ENCODE results near the gene KAT5. TPM values are rescaled to one million over a fixed set of nuclear protein-coding genes. Genes with fewer than 3 reads are reported as not detected.

The KAT5 gene
- total RNA-seq (2022; extraction: Qiagen RNA extraction): 41.2 to 52.5 TPM (median 50.4 TPM) in 5 replicates

DNA sequence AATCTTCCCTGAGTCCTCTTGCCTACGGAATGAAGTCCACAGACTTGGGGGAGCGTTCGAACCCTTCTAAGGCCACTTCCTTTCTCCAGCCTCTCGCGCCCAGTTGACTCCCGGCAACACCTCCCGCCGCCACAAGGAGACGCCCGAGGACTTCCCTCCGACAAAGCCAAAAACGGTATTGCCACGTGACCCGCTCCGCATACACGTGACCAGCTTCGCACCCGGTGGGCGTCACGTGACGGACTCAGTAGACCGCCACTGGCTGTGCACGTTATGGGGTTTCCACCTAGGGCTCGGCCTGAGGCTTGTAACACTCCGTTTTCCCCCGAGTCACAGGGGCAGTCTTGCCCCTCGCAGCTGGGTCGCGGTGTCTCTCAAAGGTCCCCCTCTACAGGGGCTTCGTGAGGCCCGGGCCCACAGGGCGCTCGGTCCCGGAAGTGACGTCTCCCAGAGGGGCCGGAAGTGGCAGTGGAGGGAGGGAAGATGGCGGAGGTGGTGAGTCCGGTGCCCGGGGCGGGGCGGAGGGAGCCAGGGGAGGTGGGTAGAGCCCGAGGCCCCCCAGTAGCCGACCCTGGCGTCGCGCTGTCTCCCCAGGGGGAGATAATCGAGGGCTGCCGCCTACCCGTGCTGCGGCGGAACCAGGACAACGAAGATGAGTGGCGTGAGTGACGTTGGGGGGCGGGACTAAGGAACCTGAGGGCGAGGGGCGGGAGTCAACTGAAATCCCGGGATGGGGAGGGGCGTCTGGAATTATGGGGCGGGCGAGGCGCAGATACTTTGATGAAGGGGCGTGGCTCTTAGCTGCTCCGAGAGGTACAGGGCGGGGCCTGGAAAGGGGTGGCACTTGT is at the start of gene KAT5:
TSS of gene KAT5 (plus strand) at position 468 of the 848 bp plus-strand sequence. CDS start at position 484, 16 bp downstream.

GRCh38 chr11:65662799-65663638 is 49.0 kb upstream of the KAT5 start, which contains the start of gene RELA:
TSS of gene RELA (minus strand) at chr11:65662916. CDS start at chr11:65662832, 84 bp downstream.

DNA sequence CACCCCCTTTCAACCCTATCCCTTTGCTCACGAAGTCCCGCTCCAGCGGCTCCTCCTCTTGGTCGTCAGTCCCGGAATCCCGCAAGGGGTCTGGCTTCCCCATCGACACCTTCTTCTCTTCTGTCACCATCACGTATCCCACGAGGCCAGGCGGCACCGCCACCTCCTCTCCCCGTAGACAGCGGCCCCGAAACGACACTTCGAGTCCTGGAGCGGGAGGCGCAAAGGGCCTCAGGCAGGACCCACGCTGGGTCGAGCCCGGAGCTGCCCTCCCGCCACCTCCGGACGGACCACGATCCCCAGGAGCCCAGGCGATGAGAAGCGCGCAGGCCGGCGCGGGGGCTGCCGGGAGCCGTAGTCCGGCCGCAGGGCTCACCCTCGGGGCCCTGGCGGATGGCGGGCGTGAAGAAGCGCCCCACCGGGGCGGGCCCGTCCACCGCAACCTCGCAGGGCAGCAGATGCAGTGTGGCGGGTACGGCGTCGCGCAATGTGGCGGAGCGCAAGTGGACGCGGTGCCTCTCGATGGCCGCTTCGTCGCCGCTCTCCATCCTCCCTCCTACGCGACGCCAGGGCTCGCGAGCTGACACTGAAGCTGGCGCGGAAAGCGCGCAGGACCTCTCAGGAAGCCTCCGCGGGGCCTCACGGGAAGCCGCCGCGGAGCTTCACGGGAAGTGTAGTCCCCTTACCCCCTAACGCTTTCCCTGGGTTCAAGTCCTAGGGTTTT is 8.3 kb downstream of the KAT5 start, which contains the start of gene RNASEH2C:
TSS of gene RNASEH2C (minus strand) at position 588 of the 724 bp plus-strand sequence. CDS start at position 548, 40 bp downstream.

Other genes with a start within 250 kb of the KAT5 start
- gene MALAT1, start 213.2 kb upstream of the KAT5 start, total RNA-seq (2022; extraction: Qiagen RNA extraction): 48.1 to 87.2 TPM (median 67.9 TPM) in 5 replicates
- 50.9 to 60.4 TPM (median 56.0 TPM) in 5 replicates for gene SCYL1, start 187.2 kb upstream of the KAT5 start, total RNA-seq (2022; extraction: Qiagen RNA extraction)
- 83.4 to 114 TPM (median 105 TPM) in 5 replicates for gene LTBP3, start 153.9 kb upstream of the KAT5 start, total RNA-seq (2022; extraction: Qiagen RNA extraction)
- 71.2 to 74.6 TPM (median 73.7 TPM) in 5 replicates for gene ZNRD2, start 141.8 kb upstream of the KAT5 start, total RNA-seq (2022; extraction: Qiagen RNA extraction)
- 22.8 to 49.9 TPM (median 46.2 TPM) in 5 replicates for gene FAM89B, start 139.7 kb upstream of the KAT5 start, total RNA-seq (2022; extraction: Qiagen RNA extraction)
- gene EHBP1L1, start 136.2 kb upstream of the KAT5 start, total RNA-seq (2022; extraction: Qiagen RNA extraction): 26.1 to 36.0 TPM (median 34.5 TPM) in 5 replicates
- gene KCNK7, start 116.5 kb upstream of the KAT5 start, total RNA-seq (2022; extraction: Qiagen RNA extraction): 0.08 to 0.93 TPM (median 0.78 TPM) in 5 replicates
- 40.5 to 47.5 TPM (median 45.0 TPM) in 5 replicates for gene MAP3K11, start 98.0 kb upstream of the KAT5 start, total RNA-seq (2022; extraction: Qiagen RNA extraction)
- 31.4 to 36.0 TPM (median 32.1 TPM) in 5 replicates for gene PCNX3, start 96.5 kb upstream of the KAT5 start, total RNA-seq (2022; extraction: Qiagen RNA extraction)
- 12.9 to 19.7 TPM (median 16.4 TPM) in 5 replicates for gene SIPA1, start 74.2 kb upstream of the KAT5 start, total RNA-seq (2022; extraction: Qiagen RNA extraction)
- 66.4 to 76.8 TPM (median 74.4 TPM) in 5 replicates for gene RELA, start 49.3 kb upstream of the KAT5 start, total RNA-seq (2022; extraction: Qiagen RNA extraction)
- 23.6 to 51.8 TPM (median 47.4 TPM) in 5 replicates for gene RNASEH2C, start 8.5 kb downstream of the KAT5 start, total RNA-seq (2022; extraction: Qiagen RNA extraction)
- gene AP5B1, start 68.7 kb downstream of the KAT5 start, total RNA-seq (2022; extraction: Qiagen RNA extraction): 8.5 to 11.9 TPM (median 10.8 TPM) in 5 replicates
- gene OVOL1, start 74.8 kb downstream of the KAT5 start, total RNA-seq (2022; extraction: Qiagen RNA extraction): 0.03 to 0.13 TPM (median 0.08 TPM) in 3 of 5 replicates, not detected in the others
- gene SNX32, start 121.7 kb downstream of the KAT5 start, total RNA-seq (2022; extraction: Qiagen RNA extraction): 0.06 to 0.11 TPM (median 0.08 TPM) in 3 of 5 replicates, not detected in the others
- gene CFL1, start 145.9 kb downstream of the KAT5 start, total RNA-seq (2022; extraction: Qiagen RNA extraction): 1,998 to 2,345 TPM (median 2,265 TPM) in 5 replicates
- gene MUS81, start 148.2 kb downstream of the KAT5 start, total RNA-seq (2022; extraction: Qiagen RNA extraction): 24.8 to 34.3 TPM (median 33.8 TPM) in 5 replicates
- 0.78 to 1.3 TPM (median 0.94 TPM) in 5 replicates for gene EFEMP2, start 160.5 kb downstream of the KAT5 start, total RNA-seq (2022; extraction: Qiagen RNA extraction)
- 0.06 to 0.13 TPM (median 0.09 TPM) in 3 of 5 replicates, not detected in the others for gene CTSW, start 167.6 kb downstream of the KAT5 start, total RNA-seq (2022; extraction: Qiagen RNA extraction)
- gene FIBP, start 176.2 kb downstream of the KAT5 start, total RNA-seq (2022; extraction: Qiagen RNA extraction): 70.0 to 85.8 TPM (median 82.0 TPM) in 5 replicates
- gene CCDC85B, start 178.4 kb downstream of the KAT5 start, total RNA-seq (2022; extraction: Qiagen RNA extraction): 18.2 to 42.2 TPM (median 39.0 TPM) in 5 replicates
- gene FOSL1, start 188.1 kb downstream of the KAT5 start, total RNA-seq (2022; extraction: Qiagen RNA extraction): 97.6 to 169 TPM (median 123 TPM) in 5 replicates
- gene C11orf68, start 206.8 kb downstream of the KAT5 start, total RNA-seq (2022; extraction: Qiagen RNA extraction): 36.2 to 49.2 TPM (median 42.8 TPM) in 5 replicates
- 154 to 246 TPM (median 196 TPM) in 5 replicates for gene DRAP1, start 207.2 kb downstream of the KAT5 start, total RNA-seq (2022; extraction: Qiagen RNA extraction)
- not detected in 5 replicates for gene TSGA10IP, start 233.2 kb downstream of the KAT5 start, total RNA-seq (2022; extraction: Qiagen RNA extraction)
- 43.5 to 63.3 TPM (median 54.0 TPM) in 5 replicates for gene SART1, start 249.5 kb downstream of the KAT5 start, total RNA-seq (2022; extraction: Qiagen RNA extraction)